HUES6 (cell line): ENCODE measurements around the gene FOXP4.

Experiments
- H3K27ac ChIP-seq: 2 replicates; pipeline ENCODE4 v1.7.0; 2013; ENCODE audit warnings: low read depth, mild to moderate bottlenecking, low read length, inconsistent platforms
- H3K27me3 ChIP-seq: 2 replicates; pipeline ENCODE4 v1.6.1; 2013; ENCODE audit warnings: low read length; ENCODE audit not compliant: control insufficient read depth, insufficient read depth
- H3K36me3 ChIP-seq: 2 replicates; pipeline ENCODE4 v1.6.1; 2013; ENCODE audit warnings: low read length; ENCODE audit not compliant: control insufficient read depth, insufficient read depth
- H3K4me1 ChIP-seq: 2 replicates; pipeline ENCODE4 v1.6.1; 2013; ENCODE audit warnings: low read length; ENCODE audit not compliant: control insufficient read depth, insufficient read depth
- H3K4me3 ChIP-seq: 2 replicates; pipeline ENCODE4 v1.5.1; 2013; ENCODE audit warnings: low read depth, low read length
- H3K9ac ChIP-seq: one replicate; pipeline ENCODE4 v1.6.1; 2013; ENCODE audit warnings: mild to moderate bottlenecking, low read length
- H3K9me3 ChIP-seq: 2 replicates; pipeline ENCODE4 v1.6.1; 2013; ENCODE audit warnings: low read depth, low read length; ENCODE audit not compliant: control insufficient read depth, insufficient read depth

FOXP4 gene

GRCh38 chr6:41595166-41595565 is 49.0 kb downstream of the FOXP4 start:
- H3K36me3 ChIP-seq, result peaks cover 6% of the 10 kb centered on the region
- H3K4me1 ChIP-seq, result peaks cover 20% of the 10 kb centered on the region
- H3K9me3 ChIP-seq, result no peaks in the 10 kb centered on the region
- no peak overlapping the region for H3K27ac ChIP-seq
- no peak overlapping the region for H3K4me3 ChIP-seq
- H3K9ac ChIP-seq, result no peak overlapping the region
- peaks cover 24% of the 10 kb centered on the region for H3K27me3 ChIP-seq

GRCh38 chr6:41596096-41596685 is 50.0 kb downstream of the FOXP4 start:
- Histone ChIP-seq H3K4me3 (no peak overlapping the region), H3K9me3 (no peaks in the 10 kb centered on the region), H3K4me1 (peaks cover 25% of the 10 kb centered on the region), H3K27me3 (peaks cover 15% of the 10 kb centered on the region), H3K9ac (no peak overlapping the region), H3K36me3 (no peaks in the 10 kb centered on the region), H3K27ac (no peak overlapping the region)

GRCh38 chr6:41596807-41597206 is 50.6 kb downstream of the FOXP4 start:
- peaks cover 8% of the 10 kb centered on the region; the same call in 1 of the 2 replicates for H3K27me3 ChIP-seq
- H3K4me3 ChIP-seq, result no peak overlapping the region
- H3K9ac ChIP-seq, result no peak overlapping the region
- no peaks in the 10 kb centered on the region for H3K36me3 ChIP-seq
- no peaks in the 10 kb centered on the region for H3K9me3 ChIP-seq
- peaks cover 26% of the 10 kb centered on the region for H3K4me1 ChIP-seq
- H3K27ac ChIP-seq, result no peak overlapping the region

GRCh38 chr6:41597246-41598000 is 51.2 kb downstream of the FOXP4 start:
- Histone ChIP-seq H3K4me3 (no peak overlapping the region), H3K36me3 (no peaks in the 10 kb centered on the region), H3K9me3 (no peaks in the 10 kb centered on the region), H3K9ac (no peak overlapping the region), H3K27ac (no peak overlapping the region), H3K27me3 (peaks cover 8% of the 10 kb centered on the region; the same call in 1 of the 2 replicates), H3K4me1 (peaks cover 26% of the 10 kb centered on the region)

GRCh38 chr6:41598670-41599014 is 52.5 kb downstream of the FOXP4 start:
- Histone ChIP-seq H3K36me3 (no peaks in the 10 kb centered on the region), H3K9me3 (no peaks in the 10 kb centered on the region), H3K4me3 (no peak overlapping the region), H3K27me3 (peaks cover 4% of the 10 kb centered on the region; the same call in 1 of the 2 replicates), H3K27ac (no peak overlapping the region), H3K9ac (no peak overlapping the region), H3K4me1 (peaks cover 26% of the 10 kb centered on the region)

GRCh38 chr6:41599015-41599851 is 53.1 kb downstream of the FOXP4 start:
- Histone ChIP-seq H3K27me3 (no peaks in the 10 kb centered on the region), H3K4me3 (no peak overlapping the region), H3K9ac (no peak overlapping the region), H3K36me3 (no peaks in the 10 kb centered on the region), H3K9me3 (no peaks in the 10 kb centered on the region), H3K4me1 (peaks cover 26% of the 10 kb centered on the region), H3K27ac (no peak overlapping the region)

GRCh38 chr6:41599852-41600445 is 53.8 kb downstream of the FOXP4 start:
- no peak overlapping the region for H3K9ac ChIP-seq

GRCh38 chr6:41600499-41601247 is 54.5 kb downstream of the FOXP4 start:
- Histone ChIP-seq H3K9me3 (no peaks in the 10 kb centered on the region), H3K9ac (no peak overlapping the region), H3K36me3 (no peaks in the 10 kb centered on the region), H3K4me3 (no peak overlapping the region), H3K27ac (no peak overlapping the region), H3K4me1 (peaks cover 26% of the 10 kb centered on the region), H3K27me3 (no peaks in the 10 kb centered on the region)

More at GRCh38 chr6:41599852-41600445, 53.8 kb downstream of the FOXP4 start:
- Histone ChIP-seq H3K27me3 (no peaks in the 10 kb centered on the region), H3K4me1 (peaks cover 26% of the 10 kb centered on the region), H3K9me3 (no peaks in the 10 kb centered on the region), H3K27ac (no peak overlapping the region), H3K4me3 (no peak overlapping the region), H3K36me3 (no peaks in the 10 kb centered on the region)

- H3K27ac ChIP-seq, result no peak overlapping the region
- H3K4me1 ChIP-seq, result peaks cover 26% of the 10 kb centered on the region
- H3K36me3 ChIP-seq, result no peaks in the 10 kb centered on the region
- no peaks in the 10 kb centered on the region for H3K9me3 ChIP-seq
- no peaks in the 10 kb centered on the region for H3K27me3 ChIP-seq
- H3K9ac ChIP-seq, result no peak overlapping the region
- no peak overlapping the region for H3K4me3 ChIP-seq
These were observed 55.0 kb downstream of the FOXP4 start for GRCh38 chr6:41601248-41601549.

- Histone ChIP-seq H3K36me3 (no peaks in the 10 kb centered on the region), H3K9me3 (no peaks in the 10 kb centered on the region), H3K27me3 (no peaks in the 10 kb centered on the region), H3K27ac (no peak overlapping the region), H3K9ac (no peak overlapping the region), H3K4me1 (peaks cover 17% of the 10 kb centered on the region), H3K4me3 (no peak overlapping the region)
These were observed 56.2 kb downstream of the FOXP4 start for GRCh38 chr6:41602422-41602743.
